ENCODE measurements around the gene HAGH. TPM values are rescaled to one million over a fixed set of nuclear protein-coding genes. Genes with fewer than 3 reads are reported as not detected.

HAGH gene
- total and polyA plus RNA-seq, 12 donors = 115 to 179 (median 161) TPM

DNA sequence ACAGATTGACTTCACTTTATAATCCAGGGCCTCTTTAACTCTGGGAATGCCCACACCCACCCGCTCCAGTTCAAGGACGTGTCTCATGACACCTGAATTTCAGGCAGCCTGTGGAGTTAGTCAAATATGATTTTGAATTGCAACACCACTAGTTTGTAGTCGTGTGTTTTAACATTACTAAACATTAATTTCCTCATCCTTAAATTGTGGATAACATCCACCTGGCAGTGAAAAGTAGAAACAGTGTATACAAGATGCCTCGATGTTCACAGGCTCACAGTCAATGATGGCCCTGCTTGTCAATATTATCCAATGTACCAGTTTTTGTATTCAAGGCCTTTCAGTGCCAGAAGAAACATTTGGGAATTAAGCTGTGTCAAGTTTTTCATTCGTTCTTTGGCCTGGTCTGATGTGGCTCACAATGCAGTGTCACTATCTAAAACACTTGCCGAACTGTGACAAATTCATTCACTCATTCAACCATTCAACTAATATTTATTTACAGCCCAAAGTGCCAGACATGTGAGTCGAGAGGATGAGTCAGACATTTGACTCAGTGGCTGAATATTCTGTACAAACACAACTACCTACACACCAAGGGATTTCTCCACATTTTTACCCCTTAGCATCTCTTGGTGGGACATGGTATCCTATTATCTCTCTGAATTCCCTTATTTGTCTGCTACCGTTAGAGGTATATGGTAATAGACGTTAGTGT lies 43.9 kb upstream of the HAGH start:
- no peaks in the 10 kb centered on the region for H3K9me3 ChIP-seq
- no peaks in the 10 kb centered on the region for H3K36me3 ChIP-seq
- TF ChIP-seq, protein P1, sequence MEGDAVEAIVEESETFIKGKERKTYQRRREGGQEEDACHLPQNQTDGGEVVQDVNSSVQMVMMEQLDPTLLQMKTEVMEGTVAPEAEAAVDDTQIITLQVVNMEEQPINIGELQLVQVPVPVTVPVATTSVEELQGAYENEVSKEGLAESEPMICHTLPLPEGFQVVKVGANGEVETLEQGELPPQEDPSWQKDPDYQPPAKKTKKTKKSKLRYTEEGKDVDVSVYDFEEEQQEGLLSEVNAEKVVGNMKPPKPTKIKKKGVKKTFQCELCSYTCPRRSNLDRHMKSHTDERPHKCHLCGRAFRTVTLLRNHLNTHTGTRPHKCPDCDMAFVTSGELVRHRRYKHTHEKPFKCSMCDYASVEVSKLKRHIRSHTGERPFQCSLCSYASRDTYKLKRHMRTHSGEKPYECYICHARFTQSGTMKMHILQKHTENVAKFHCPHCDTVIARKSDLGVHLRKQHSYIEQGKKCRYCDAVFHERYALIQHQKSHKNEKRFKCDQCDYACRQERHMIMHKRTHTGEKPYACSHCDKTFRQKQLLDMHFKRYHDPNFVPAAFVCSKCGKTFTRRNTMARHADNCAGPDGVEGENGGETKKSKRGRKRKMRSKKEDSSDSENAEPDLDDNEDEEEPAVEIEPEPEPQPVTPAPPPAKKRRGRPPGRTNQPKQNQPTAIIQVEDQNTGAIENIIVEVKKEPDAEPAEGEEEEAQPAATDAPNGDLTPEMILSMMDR (IDR thresholded peaks at IDR 0.05) = no peak
- peaks cover 0 to 4% (median 0%) of the 10 kb centered on the region in 9 donors for H3K4me1 ChIP-seq
- DNase-seq (no peak), ATAC-seq (no peak)
- H3K27me3 ChIP-seq = peaks cover 7 to 83% (median 33%) of the 10 kb centered on the region in 7 donors
- intact Hi-C loops (cut with DNase I) = no loop called here
- no peak overlapping the region for H3K4me3 ChIP-seq
- WGBS, 2 donors = 61 to 62% methylated on average over 9 of the region's 9 CpGs
- no peak overlapping the region for H3K27ac ChIP-seq

DNA sequence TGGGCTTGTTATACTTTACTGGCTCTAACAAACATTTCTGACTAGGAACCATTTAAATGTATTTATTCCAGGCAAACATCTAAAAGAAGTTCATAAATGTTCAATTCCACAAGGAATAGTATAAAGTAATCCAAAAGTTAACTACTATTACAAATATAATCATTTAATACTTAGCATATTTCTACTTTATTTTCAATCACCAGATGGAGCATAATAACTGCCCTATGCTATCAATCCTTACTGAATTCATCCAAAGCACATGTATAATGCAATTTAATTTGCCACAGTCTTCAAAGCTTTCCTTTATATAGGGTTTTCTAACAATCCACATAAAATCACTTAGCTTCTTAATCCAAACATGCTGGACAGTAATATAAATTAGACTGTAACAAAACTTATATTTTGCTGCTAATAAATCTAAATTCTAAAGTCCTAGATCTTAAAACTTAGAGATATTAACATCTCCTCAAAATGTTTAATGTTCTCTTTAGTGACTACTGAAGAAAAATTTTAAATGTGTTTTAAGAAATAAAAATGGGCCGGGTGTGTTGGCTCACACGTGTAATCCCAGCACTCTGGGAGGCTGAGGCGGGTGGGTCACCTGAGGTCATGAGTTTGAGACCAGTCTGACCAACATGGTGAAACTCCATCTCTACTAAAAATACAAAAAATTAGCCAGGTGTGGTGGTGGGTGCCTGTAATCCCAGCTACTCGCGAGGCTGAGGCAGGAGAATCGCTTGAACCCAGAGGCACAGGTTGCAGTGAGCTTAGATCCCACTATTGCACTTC lies 39.5 kb upstream of the HAGH start:
- intact Hi-C loops (cut with DNase I) = loop anchor here in 1 of 10 donors (2.0 kb wide), 1 partner anchor 63 kb away; no protein-coding TSS in a partner anchor
- ATAC-seq (no peak), DNase-seq (no peak)
- H3K9me3 ChIP-seq = no peaks in the 10 kb centered on the region
- no peak overlapping the region for H3K4me3 ChIP-seq
- no peaks in the 10 kb centered on the region for H3K36me3 ChIP-seq
- H3K4me1 ChIP-seq = peaks cover 0 to 3% (median 0%) of the 10 kb centered on the region in 9 donors
- H3K27me3 ChIP-seq = peaks cover 0 to 85% (median 21%) of the 10 kb centered on the region in 7 donors
- 68 to 69% methylated on average over 6 of the region's 6 CpGs for WGBS, 2 donors
- H3K27ac ChIP-seq = no peak overlapping the region
- TF ChIP-seq, protein P1 (IDR thresholded peaks at IDR 0.05) = no peak

DNA sequence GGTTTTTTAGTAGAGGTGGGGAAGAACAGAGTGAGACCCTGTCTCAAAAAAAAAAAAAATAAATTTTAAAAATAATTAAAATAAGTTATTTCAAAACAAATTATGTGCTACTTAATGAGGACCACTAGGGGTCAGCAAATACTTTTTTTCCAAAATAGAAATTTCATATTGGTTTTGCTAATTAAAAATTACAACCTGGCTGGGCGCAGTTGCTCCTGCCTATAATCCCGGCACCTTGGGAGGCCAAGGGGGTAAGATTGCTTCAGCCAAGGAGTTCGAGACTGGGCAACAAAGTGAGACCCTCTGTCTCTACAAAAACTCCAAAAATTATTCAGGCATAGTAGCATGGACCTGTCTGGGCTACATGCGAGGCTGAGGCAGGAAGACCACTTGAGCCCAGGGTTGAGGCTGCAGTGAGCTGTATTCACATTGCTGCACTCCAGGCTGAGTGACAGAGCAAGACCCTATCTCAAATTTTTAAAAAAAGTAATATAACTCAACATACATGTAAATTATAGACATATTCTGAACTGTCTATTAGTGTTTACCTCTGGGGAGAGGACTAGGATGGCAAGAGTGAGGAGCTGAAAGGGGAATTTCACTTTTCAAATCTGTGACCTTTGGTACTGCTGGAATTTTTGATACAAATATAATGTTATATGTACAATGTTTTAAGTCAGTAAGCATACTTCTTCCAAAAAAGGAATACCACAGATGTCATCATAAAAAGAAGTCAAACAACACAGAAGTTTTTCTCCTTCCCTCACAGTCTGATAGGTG lies 37.2 kb upstream of the HAGH start:
- ATAC-seq = no peak
- TF ChIP-seq, protein P1 (IDR thresholded peaks at IDR 0.05) = peak; percentile 53 to 74 (median 67)
- peaks cover 0 to 3% (median 0%) of the 10 kb centered on the region in 9 donors for H3K4me1 ChIP-seq
- H3K4me3 ChIP-seq = no peak overlapping the region
- H3K27ac ChIP-seq = no peak overlapping the region
- no peak for DNase-seq
- no peaks in the 10 kb centered on the region for H3K36me3 ChIP-seq
- peaks cover 0 to 94% (median 35%) of the 10 kb centered on the region in 7 donors for H3K27me3 ChIP-seq
- 12 to 15% methylated on average over 4 of the region's 4 CpGs for WGBS, 2 donors
- intact Hi-C loops (cut with DNase I) = loop anchor here (1.0 to 5.0 kb wide), 3 partner anchors 63 to 65 kb away; no protein-coding TSS in a partner anchor
- no peaks in the 10 kb centered on the region for H3K9me3 ChIP-seq

DNA sequence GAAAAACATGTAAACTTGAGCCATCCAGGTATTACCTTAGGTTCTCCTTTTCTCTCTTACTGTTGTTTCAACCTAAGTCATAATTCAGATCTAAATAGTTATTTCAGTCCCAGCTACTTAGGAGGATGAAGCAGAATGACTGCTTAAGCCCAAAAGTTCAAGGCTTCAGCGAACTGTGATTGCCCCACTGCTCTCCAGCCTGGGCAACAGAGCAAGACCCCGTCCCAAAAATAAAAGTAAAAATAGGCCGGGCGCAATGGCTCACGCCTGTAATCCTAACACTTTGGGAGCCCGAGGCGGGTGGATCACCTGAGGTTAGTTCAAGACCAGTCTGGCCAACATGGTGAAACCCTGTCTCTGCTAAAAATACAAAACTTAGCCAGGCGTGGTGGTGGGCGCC lies 35.8 kb upstream of the HAGH start:
- ATAC-seq (no peak), DNase-seq (no peak)
- intact Hi-C loops (cut with DNase I) = loop anchor here in 7 of 10 donors (2.0 to 5.0 kb wide), 2 partner anchors 65 to 66 kb away; no protein-coding TSS in a partner anchor
- Histone ChIP-seq H3K9me3 (no peaks in the 10 kb centered on the region), H3K4me1 (peaks cover 0 to 3% (median 0%) of the 10 kb centered on the region in 9 donors), H3K27ac (no peak overlapping the region), H3K4me3 (no peak overlapping the region), H3K36me3 (no peaks in the 10 kb centered on the region), H3K27me3 (peaks cover 0 to 94% (median 44%) of the 10 kb centered on the region in 7 donors)
- 83 to 84% methylated on average over 9 of the region's 9 CpGs for WGBS, 2 donors
- TF ChIP-seq, protein P1 (IDR thresholded peaks at IDR 0.05) = no peak
